Stomach (tissue), 4 donors: Measurements from ENCODE around the gene ACE.

Experiments used
- CTCF ChIP-seq, 7 experiments: fragments of 450-650 bp in 4 of 7; fragments of 200-600 bp in 3 of 7; sonication (generic) in 3 of 7; IDR thresholded peaks; one replicate each; pipeline ENCODE4 v1.5.1; 2016 to 2019; ENCODE audit warnings: antibody characterized with exemption in 7 of 7, control low read depth in 2 of 7, mild to moderate bottlenecking in 1 of 7
- EP300 ChIP-seq: sonication (generic); formaldehyde crosslinking; IDR thresholded peaks from one replicate; pipeline ENCODE4 v1.6.1; 2017; ENCODE audit warnings: antibody characterized with exemption
- POLR2A ChIP-seq, 4 donors: fragments of 450-650 bp; IDR thresholded peaks; one replicate each; pipeline ENCODE4 v1.6.1; 2016; ENCODE audit warnings: antibody characterized with exemption in 4 of 4, control low read depth in 2 of 4, mild to moderate bottlenecking in 1 of 4, moderate library complexity in 1 of 4
- POLR2AphosphoS5 ChIP-seq, 3 donors: sonication (generic); formaldehyde crosslinking; IDR thresholded peaks; one replicate each; pipeline ENCODE4 v1.6.1; 2016; ENCODE audit warnings: antibody characterized with exemption in 3 of 3

- TF ChIP-seq CTCF (IDR thresholded peaks at IDR 0.05): peak in 2 of 7 experiments; percentile 7 to 14
- TF ChIP-seq EP300: no peak
- TF ChIP-seq POLR2A (IDR thresholded peaks at IDR 0.05): no peak
- TF ChIP-seq POLR2AphosphoS5 (IDR thresholded peaks at IDR 0.05): peak in 2 of 3 donors; percentile 5 to 38
Measured at GRCh38 chr17:63446753-63447470, 29.9 kb upstream of the ACE start.
